IPS DF 6.9 (cell line): ENCODE data around the gene GLIS1.

Experiments
- DNase-seq: peaks from one replicate; pipeline ENCODE4 v3.0.0-alpha.2; 2013; ENCODE audit warnings: low read depth, low spot score
- H3K27ac ChIP-seq: one replicate; pipeline ENCODE4 v1.5.1; 2013; ENCODE audit warnings: low read length, control low read depth
- H3K27me3 ChIP-seq: 2 replicates; pipeline ENCODE4 v1.6.1; 2013; ENCODE audit warnings: mild to moderate bottlenecking, low read length; ENCODE audit not compliant: control insufficient read depth, insufficient read depth
- H3K36me3 ChIP-seq: 2 replicates; pipeline ENCODE4 v1.6.1; 2013; ENCODE audit warnings: low read length; ENCODE audit not compliant: control insufficient read depth, insufficient read depth
- H3K4me1 ChIP-seq: 2 replicates; pipeline ENCODE4 v1.6.1; 2013; ENCODE audit warnings: low read length; ENCODE audit not compliant: control insufficient read depth, insufficient read depth
- H3K4me3 ChIP-seq: 2 replicates; pipeline ENCODE4 v1.5.1; 2013; ENCODE audit warnings: mild to moderate bottlenecking, low read length
- H3K9me3 ChIP-seq: 2 replicates; pipeline ENCODE4 v1.6.1; 2013; ENCODE audit warnings: low read length, inconsistent platforms; ENCODE audit not compliant: control insufficient read depth, insufficient read depth
- WGBS: extraction: QIAGEN DNeasy Blood & Tissue Kit; methylation state at CpG from one replicate; pipeline ENCODE4 v1.1.7; 2013; ENCODE audit warnings: mixed read lengths, missing lambda C conversion rate; ENCODE audit not compliant: insufficient read length, insufficient coverage; 5-methylcytosine and 5-hydroxymethylcytosine counted together

The GLIS1 gene

GRCh38 chr1:53696571-53696970, 42.4 kb downstream of the GLIS1 start:
- DNase-seq, result no peak
- no CpG with 5 or more reads among the region's 11 CpGs for WGBS
- no peak overlapping the region for H3K4me3 ChIP-seq
- no peak overlapping the region for H3K27ac ChIP-seq
- no peaks in the 10 kb centered on the region for H3K27me3 ChIP-seq
- H3K9me3 ChIP-seq, result no peaks in the 10 kb centered on the region
- H3K36me3 ChIP-seq, result no peaks in the 10 kb centered on the region
- peaks cover 6% of the 10 kb centered on the region; the same call in 1 of the 2 replicates for H3K4me1 ChIP-seq

DNA sequence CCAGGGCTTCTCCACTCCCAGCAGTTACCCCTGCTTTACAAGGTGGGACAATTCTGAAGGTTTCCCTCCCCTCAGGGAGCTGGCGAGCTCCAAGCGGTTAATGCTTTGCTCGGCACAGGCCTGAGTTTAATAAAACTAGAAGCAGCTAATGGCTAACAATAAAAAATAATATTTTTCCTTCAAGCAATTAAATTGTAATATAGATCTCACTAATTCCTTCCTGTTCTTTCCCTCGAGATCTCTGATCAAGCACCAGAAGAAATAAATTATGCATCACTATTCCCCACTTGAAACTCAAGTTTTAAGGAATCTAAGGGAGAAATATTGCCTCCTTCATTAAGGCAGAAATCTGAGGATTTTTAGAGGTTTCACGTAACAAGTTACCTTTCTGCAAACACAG, 42.9 kb downstream of the GLIS1 start:
- no peak overlapping the region for H3K4me3 ChIP-seq
- H3K4me1 ChIP-seq, result peaks cover 6% of the 10 kb centered on the region; the same call in 1 of the 2 replicates
- DNase-seq, result no peak
- H3K9me3 ChIP-seq, result no peaks in the 10 kb centered on the region
- no peak overlapping the region for H3K27ac ChIP-seq
- WGBS, result no CpG with 5 or more reads among the region's 5 CpGs
- H3K36me3 ChIP-seq, result no peaks in the 10 kb centered on the region
- H3K27me3 ChIP-seq, result no peaks in the 10 kb centered on the region

DNA sequence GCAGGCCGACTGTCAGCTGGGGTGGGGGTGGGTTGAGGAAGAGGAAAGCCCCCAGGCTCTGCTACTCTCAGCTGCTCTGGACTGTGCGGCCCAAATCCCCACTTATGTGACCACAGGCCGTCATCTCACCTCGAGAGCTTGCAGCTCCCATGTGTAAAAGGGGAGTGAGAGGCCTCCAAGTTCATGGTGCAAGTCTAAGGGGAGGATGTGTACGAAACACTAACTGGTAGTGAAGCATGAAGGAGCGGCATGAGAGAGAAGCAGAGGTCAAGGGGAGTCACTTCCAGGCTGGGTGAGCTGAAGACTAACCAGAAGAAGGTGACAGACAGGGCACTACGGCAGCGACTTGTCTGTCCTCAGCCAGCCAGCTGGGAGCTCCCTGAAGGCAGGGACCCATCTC, 43.8 kb downstream of the GLIS1 start:
- Histone ChIP-seq H3K4me3 (no peak overlapping the region), H3K27ac (no peak overlapping the region), H3K4me1 (peaks cover 6% of the 10 kb centered on the region; the same call in 1 of the 2 replicates), H3K36me3 (no peaks in the 10 kb centered on the region), H3K9me3 (no peaks in the 10 kb centered on the region), H3K27me3 (no peaks in the 10 kb centered on the region)
- WGBS, result no CpG with 5 or more reads among the region's 8 CpGs
- no peak for DNase-seq

DNA sequence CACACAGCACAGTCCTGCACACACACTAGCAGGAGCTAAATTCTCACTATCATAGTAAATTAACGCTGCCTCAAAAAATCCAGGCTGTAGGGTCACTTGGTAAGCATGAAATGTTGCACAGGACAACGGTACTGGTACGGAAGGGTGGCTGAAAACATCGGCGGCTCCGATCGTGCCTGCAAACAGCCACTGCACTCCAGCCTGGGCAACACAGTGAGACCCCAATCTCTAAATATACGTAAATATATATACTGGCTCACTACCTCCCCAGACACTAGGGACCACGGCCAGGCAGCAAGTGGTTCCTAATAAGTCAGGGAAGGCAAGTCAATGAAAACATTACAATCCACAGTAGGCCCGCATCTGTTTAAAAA, 44.3 kb downstream of the GLIS1 start:
- Histone ChIP-seq H3K36me3 (no peaks in the 10 kb centered on the region), H3K4me1 (peaks cover 6% of the 10 kb centered on the region; the same call in 1 of the 2 replicates), H3K9me3 (no peaks in the 10 kb centered on the region), H3K27ac (no peak overlapping the region), H3K27me3 (no peaks in the 10 kb centered on the region), H3K4me3 (no peak overlapping the region)
- WGBS, result no CpG with 5 or more reads among the region's 10 CpGs
- no peak for DNase-seq

GRCh38 chr1:53693773-53694717, 44.9 kb downstream of the GLIS1 start:
- Histone ChIP-seq H3K36me3 (no peaks in the 10 kb centered on the region), H3K9me3 (no peaks in the 10 kb centered on the region), H3K27me3 (no peaks in the 10 kb centered on the region), H3K4me1 (peaks cover 6% of the 10 kb centered on the region; the same call in 1 of the 2 replicates), H3K4me3 (no peak overlapping the region), H3K27ac (no peak overlapping the region)
- DNase-seq, result no peak
- no CpG with 5 or more reads among the region's 22 CpGs for WGBS

- H3K36me3 ChIP-seq, result no peaks in the 10 kb centered on the region
- no peak for DNase-seq
- H3K4me3 ChIP-seq, result no peak overlapping the region
- peaks cover 6% of the 10 kb centered on the region; the same call in 1 of the 2 replicates for H3K4me1 ChIP-seq
- no CpG with 5 or more reads among the region's 8 CpGs for WGBS
- H3K9me3 ChIP-seq, result no peaks in the 10 kb centered on the region
- H3K27ac ChIP-seq, result no peak overlapping the region
- H3K27me3 ChIP-seq, result no peaks in the 10 kb centered on the region
These were observed 45.6 kb downstream of the GLIS1 start for GRCh38 chr1:53693339-53693738.

- WGBS, result no CpG with 5 or more reads among the region's 7 CpGs
- Histone ChIP-seq H3K4me1 (peaks cover 6% of the 10 kb centered on the region; the same call in 1 of the 2 replicates), H3K4me3 (no peak overlapping the region), H3K27ac (no peak overlapping the region), H3K27me3 (no peaks in the 10 kb centered on the region), H3K9me3 (no peaks in the 10 kb centered on the region), H3K36me3 (no peaks in the 10 kb centered on the region)
- no peak for DNase-seq
These were observed 47.6 kb downstream of the GLIS1 start for GRCh38 chr1:53691326-53691725.

GRCh38 chr1:53690411-53690810, 48.6 kb downstream of the GLIS1 start:
- no CpG with 5 or more reads among the region's 11 CpGs for WGBS
- H3K27ac ChIP-seq, result no peak overlapping the region
- no peaks in the 10 kb centered on the region for H3K9me3 ChIP-seq
- H3K4me3 ChIP-seq, result no peak overlapping the region
- no peaks in the 10 kb centered on the region for H3K36me3 ChIP-seq
- no peak for DNase-seq
- peaks cover 6% of the 10 kb centered on the region; the same call in 1 of the 2 replicates for H3K4me1 ChIP-seq
- no peaks in the 10 kb centered on the region for H3K27me3 ChIP-seq

DNA sequence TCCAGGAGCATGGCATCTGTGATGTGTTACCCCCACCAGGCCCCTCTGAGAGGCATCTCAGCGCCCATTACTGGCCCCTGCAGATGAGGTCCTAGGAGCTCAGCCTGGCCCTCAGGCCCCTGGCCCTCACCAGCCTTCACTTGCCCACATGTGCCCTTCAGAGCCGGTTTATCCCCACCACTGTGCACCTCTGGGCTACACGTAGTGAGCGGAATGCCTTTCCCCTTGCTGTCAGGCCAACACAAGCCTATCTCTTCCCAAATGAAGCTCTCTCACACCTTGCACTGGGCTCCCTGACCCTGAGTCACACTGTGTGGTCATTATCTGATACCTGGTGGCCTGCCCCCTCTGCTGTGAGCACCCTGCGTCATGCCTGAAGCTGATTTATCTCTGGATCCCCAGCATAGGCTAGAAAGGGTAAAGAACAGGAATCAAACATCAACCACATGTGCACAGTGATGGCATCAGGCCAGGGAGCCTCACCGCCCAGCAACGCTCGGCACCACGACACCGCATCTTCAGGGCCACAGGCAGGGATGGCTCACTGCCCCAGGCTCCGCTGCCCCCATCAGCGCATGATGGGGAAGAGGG, 49.1 kb downstream of the GLIS1 start:
- no CpG with 5 or more reads among the region's 12 CpGs for WGBS
- Histone ChIP-seq H3K4me1 (peaks cover 6% of the 10 kb centered on the region; the same call in 1 of the 2 replicates), H3K9me3 (no peaks in the 10 kb centered on the region)

DNA sequence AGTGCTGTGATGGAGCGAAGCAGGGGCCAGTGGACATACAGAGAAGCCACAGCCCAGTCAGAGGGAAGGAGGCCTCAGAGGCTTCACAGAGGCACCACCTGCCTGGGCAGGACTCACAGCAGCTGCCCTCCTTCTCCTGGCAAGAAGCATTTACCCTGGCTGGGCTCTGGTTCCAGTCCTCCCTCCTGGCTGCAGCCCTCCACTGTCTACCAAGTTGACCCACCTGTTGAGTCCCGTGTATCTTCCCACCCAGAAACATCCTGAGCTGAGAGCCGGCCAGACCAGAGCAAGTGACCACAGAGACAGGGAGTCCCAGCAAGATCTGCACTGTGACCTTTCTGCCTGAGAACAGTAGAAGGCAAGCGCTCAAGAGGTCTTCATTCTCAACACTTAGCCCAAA, 49.7 kb downstream of the GLIS1 start:
- Histone ChIP-seq H3K9me3 (no peaks in the 10 kb centered on the region), H3K4me3 (no peak overlapping the region), H3K27ac (no peak overlapping the region), H3K4me1 (peaks cover 3% of the 10 kb centered on the region; the same call in 1 of the 2 replicates), H3K27me3 (no peaks in the 10 kb centered on the region), H3K36me3 (no peaks in the 10 kb centered on the region)
- no CpG with 5 or more reads among the region's 4 CpGs for WGBS
- no peak for DNase-seq

More for the DNA sequence above, 49.1 kb downstream of the GLIS1 start:
- Histone ChIP-seq H3K36me3 (no peaks in the 10 kb centered on the region), H3K4me3 (no peak overlapping the region), H3K27ac (no peak overlapping the region), H3K27me3 (no peaks in the 10 kb centered on the region)
- no peak for DNase-seq
